Measurements from ENCODE around the gene RPGRIP1. TPM values are rescaled to one million over a fixed set of nuclear protein-coding genes. Genes with fewer than 3 reads are reported as not detected.

Gene RPGRIP1
- total RNA-seq, 1 donor from 2014 or later = 0.47 TPM

GRCh38 chr14:21309238-21309636 lies 29.4 kb downstream of the RPGRIP1 start:
- H3K4me2 ChIP-seq = peak overlapping the region; percentile 67

GRCh38 chr14:21309956-21310355 lies 30.1 kb downstream of the RPGRIP1 start:
- Histone ChIP-seq H2AFZ (replicated peaks) (no peak overlapping the region), H4K20me1 (ENCODE audit: low read depth) (no peaks in the 10 kb centered on the region), H3F3A (ENCODE audit: low read depth) (peaks cover 35% of the 10 kb centered on the region), H3K4me3 (no peak overlapping the region), H3K79me2 (ENCODE audit: low read depth) (no peaks in the 10 kb centered on the region), H3K4me1 (peaks cover 19% of the 10 kb centered on the region), H3K27me3 (no peaks in the 10 kb centered on the region), H3K36me3 (no peaks in the 10 kb centered on the region), H3K27ac (no peak overlapping the region), H3K4me2 (no peak overlapping the region), H3K9me3 (ENCODE audit: low read depth) (no peaks in the 10 kb centered on the region), H3K9ac (no peak overlapping the region)
- H3K4me1 Mint-ChIP-seq = peaks cover 26% of the 10 kb centered on the region
- H3K36me3 Mint-ChIP-seq = no peaks in the 10 kb centered on the region
- H3K27ac Mint-ChIP-seq = no peak overlapping the region
- TF ChIP-seq EZH2phosphoT487 (IDR thresholded peaks at IDR 0.05) (no peak), EZH2 (IDR thresholded peaks at IDR 0.05) (no peak), CTCF (IDR thresholded peaks at IDR 0.05) (no peak)
- H3K4me3 Mint-ChIP-seq = no peak overlapping the region
- H3K9me3 Mint-ChIP-seq = no peaks in the 10 kb centered on the region
- peaks cover 5% of the 10 kb centered on the region for H3K27me3 Mint-ChIP-seq (ENCODE audit: insufficient read depth, low read depth)
- DNase-seq (ENCODE audit: low spot score) = no peak

More at GRCh38 chr14:21309238-21309636, 29.4 kb downstream of the RPGRIP1 start:
- Histone ChIP-seq H3K27ac (peak overlapping the region; percentile 86), H3K27me3 (no peaks in the 10 kb centered on the region), H3K36me3 (no peaks in the 10 kb centered on the region), H3K9me3 (ENCODE audit: low read depth) (no peaks in the 10 kb centered on the region), H3K4me3 (peak overlapping the region; percentile 44), H3K4me1 (peaks cover 19% of the 10 kb centered on the region), H3F3A (ENCODE audit: low read depth) (peaks cover 35% of the 10 kb centered on the region), H3K79me2 (ENCODE audit: low read depth) (no peaks in the 10 kb centered on the region), H3K9ac (no peak overlapping the region), H2AFZ (replicated peaks) (peak overlapping the region; percentile 92), H4K20me1 (ENCODE audit: low read depth) (no peaks in the 10 kb centered on the region)
- H3K4me1 Mint-ChIP-seq = peaks cover 26% of the 10 kb centered on the region
- no peaks in the 10 kb centered on the region for H3K36me3 Mint-ChIP-seq
- no peaks in the 10 kb centered on the region for H3K9me3 Mint-ChIP-seq
- H3K27me3 Mint-ChIP-seq (ENCODE audit: insufficient read depth, low read depth) = peaks cover 5% of the 10 kb centered on the region
- no peak for DNase-seq (ENCODE audit: low spot score)
- peak overlapping the region; percentile 78 for H3K4me3 Mint-ChIP-seq
- H3K27ac Mint-ChIP-seq = peak overlapping the region; percentile 83
- no peak for TF ChIP-seq CTCF (IDR thresholded peaks at IDR 0.05)
- no peak for TF ChIP-seq EZH2 (IDR thresholded peaks at IDR 0.05)
- TF ChIP-seq EZH2phosphoT487 (IDR thresholded peaks at IDR 0.05) = no peak

GRCh38 chr14:21311614-21312013 lies 31.7 kb downstream of the RPGRIP1 start:
- Histone ChIP-seq H3K4me3 (no peak overlapping the region), H3K9ac (no peak overlapping the region), H3K4me1 (peaks cover 19% of the 10 kb centered on the region), H3K9me3 (ENCODE audit: low read depth) (no peaks in the 10 kb centered on the region), H3K4me2 (no peak overlapping the region), H3F3A (ENCODE audit: low read depth) (peaks cover 35% of the 10 kb centered on the region), H4K20me1 (ENCODE audit: low read depth) (no peaks in the 10 kb centered on the region), H2AFZ (replicated peaks) (peak overlapping the region; percentile 36), H3K79me2 (ENCODE audit: low read depth) (no peaks in the 10 kb centered on the region), H3K27ac (no peak overlapping the region), H3K36me3 (no peaks in the 10 kb centered on the region), H3K27me3 (no peaks in the 10 kb centered on the region)
- H3K36me3 Mint-ChIP-seq = no peaks in the 10 kb centered on the region
- peaks cover 26% of the 10 kb centered on the region for H3K4me1 Mint-ChIP-seq
- H3K27me3 Mint-ChIP-seq (ENCODE audit: insufficient read depth, low read depth) = peaks cover 5% of the 10 kb centered on the region
- DNase-seq (ENCODE audit: low spot score) = no peak
- H3K9me3 Mint-ChIP-seq = no peaks in the 10 kb centered on the region
- no peak for TF ChIP-seq EZH2 (IDR thresholded peaks at IDR 0.05)
- no peak for TF ChIP-seq CTCF (IDR thresholded peaks at IDR 0.05)
- TF ChIP-seq EZH2phosphoT487 (IDR thresholded peaks at IDR 0.05) = no peak
- no peak overlapping the region for H3K27ac Mint-ChIP-seq
- no peak overlapping the region for H3K4me3 Mint-ChIP-seq

All from neural progenitor cell (in vitro differentiated cells).